Mucosa of descending colon (tissue), 3 donors: Measurements from ENCODE around the gene ZFP14. TPM values are rescaled to one million over a fixed set of nuclear protein-coding genes. Genes with fewer than 3 reads are reported as not detected.

Source experiments
- ATAC-seq: fragments of 200-7000 bp; cut with Tn5 transposase; one replicate; pipeline ENCODE4 v1.9.1; 2020; ENCODE audit warnings: mild to moderate bottlenecking, moderate library complexity
- DNase-seq, 3 donors: peaks; one replicate each; pipeline ENCODE4 v3.0.0-alpha.2; 2020
- H3K36me3 ChIP-seq: fragments of 200-600 bp; one replicate; pipeline ENCODE4 v1.8.0; 2021; ENCODE audit warnings: low read depth, mild to moderate bottlenecking
- H3K4me1 ChIP-seq: fragments of 200-600 bp; one replicate; pipeline ENCODE4 v1.8.0; 2021; ENCODE audit warnings: low read depth, mild to moderate bottlenecking
- H3K4me3 ChIP-seq: fragments of 200-600 bp; one replicate; pipeline ENCODE4 v1.8.0; 2021; ENCODE audit warnings: mild to moderate bottlenecking
- H3K9me3 ChIP-seq: fragments of 200-600 bp; one replicate; pipeline ENCODE4 v1.8.0; 2021; ENCODE audit warnings: mild to moderate bottlenecking
- intact Hi-C, 2 donors: fragments of 100-400 bp; cut with DNase I in 1 of 2; cut with micrococcal nuclease in 1 of 2; formaldehyde crosslinking; loops; one replicate each; pipeline versions ENCODE4 v1.11.0 to v1.11.1; 2022; cut with DNase I, micrococcal nuclease
- total RNA-seq, 3 donors: library from RNA; stranded (reverse); fragmentation: NEBNext Ultra II Directional in 2 of 3; extraction: Animal tissue kit (Norgen Biotek cat#: 25700) in 2 of 3; gene quantifications; one replicate each; pipeline versions ENCODE4 v1.2.1 to v1.2.4, GENCODE V29; 2021 to 2023
- TF ChIP-seq, protein P1 (sequence below): fragments of 200-600 bp; IDR thresholded peaks from one replicate; pipeline ENCODE4 v1.8.0; 2022; ENCODE audit warnings: antibody characterized with exemption, mild to moderate bottlenecking
- donor health status: DM: no; HTN: no; CAD: no; lungs with moderate emphysema.
- donor health status: DM: no; HTN: no; CAD: no.
- donor health status: DM: no; HTN: yes; CAD: no.

Gene ZFP14
- total RNA-seq, 3 donors from 2014 or later = 3.4 to 7.5 (median 5.0) TPM

DNA sequence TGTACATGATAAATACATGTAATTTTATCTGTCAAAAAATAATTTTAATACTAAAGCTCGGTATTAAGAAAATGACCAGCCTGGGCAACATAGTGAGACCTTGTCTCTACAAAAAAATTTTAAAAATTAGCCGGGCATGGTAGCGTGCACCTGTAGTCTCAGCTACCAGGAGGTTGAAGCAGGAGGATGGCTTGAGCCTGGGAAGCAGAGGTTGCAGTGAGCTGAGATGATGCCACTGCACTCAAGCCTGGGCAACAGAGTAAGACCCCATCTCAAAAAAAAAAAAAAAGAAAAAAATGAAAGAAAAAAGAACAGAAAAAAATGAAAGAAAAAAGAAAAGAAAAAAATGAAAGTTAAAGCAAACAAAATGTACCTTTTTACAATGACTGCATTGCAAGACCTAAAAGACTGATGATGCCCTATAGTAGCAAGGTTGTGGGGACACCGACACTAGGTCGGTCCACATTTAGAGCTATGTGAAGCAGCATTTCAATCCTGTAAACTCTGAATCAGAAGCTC is 5.3 kb downstream of the ZFP14 start:
- intact Hi-C loops = no loop called here
- ATAC-seq = no peak
- TF ChIP-seq, protein P1, sequence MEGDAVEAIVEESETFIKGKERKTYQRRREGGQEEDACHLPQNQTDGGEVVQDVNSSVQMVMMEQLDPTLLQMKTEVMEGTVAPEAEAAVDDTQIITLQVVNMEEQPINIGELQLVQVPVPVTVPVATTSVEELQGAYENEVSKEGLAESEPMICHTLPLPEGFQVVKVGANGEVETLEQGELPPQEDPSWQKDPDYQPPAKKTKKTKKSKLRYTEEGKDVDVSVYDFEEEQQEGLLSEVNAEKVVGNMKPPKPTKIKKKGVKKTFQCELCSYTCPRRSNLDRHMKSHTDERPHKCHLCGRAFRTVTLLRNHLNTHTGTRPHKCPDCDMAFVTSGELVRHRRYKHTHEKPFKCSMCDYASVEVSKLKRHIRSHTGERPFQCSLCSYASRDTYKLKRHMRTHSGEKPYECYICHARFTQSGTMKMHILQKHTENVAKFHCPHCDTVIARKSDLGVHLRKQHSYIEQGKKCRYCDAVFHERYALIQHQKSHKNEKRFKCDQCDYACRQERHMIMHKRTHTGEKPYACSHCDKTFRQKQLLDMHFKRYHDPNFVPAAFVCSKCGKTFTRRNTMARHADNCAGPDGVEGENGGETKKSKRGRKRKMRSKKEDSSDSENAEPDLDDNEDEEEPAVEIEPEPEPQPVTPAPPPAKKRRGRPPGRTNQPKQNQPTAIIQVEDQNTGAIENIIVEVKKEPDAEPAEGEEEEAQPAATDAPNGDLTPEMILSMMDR = no peak
- peaks cover 22% of the 10 kb centered on the region for H3K9me3 ChIP-seq
- no peak for DNase-seq
- H3K4me1 ChIP-seq = peaks cover 8% of the 10 kb centered on the region
- H3K36me3 ChIP-seq = no peaks in the 10 kb centered on the region
- no peak overlapping the region for H3K4me3 ChIP-seq

DNA sequence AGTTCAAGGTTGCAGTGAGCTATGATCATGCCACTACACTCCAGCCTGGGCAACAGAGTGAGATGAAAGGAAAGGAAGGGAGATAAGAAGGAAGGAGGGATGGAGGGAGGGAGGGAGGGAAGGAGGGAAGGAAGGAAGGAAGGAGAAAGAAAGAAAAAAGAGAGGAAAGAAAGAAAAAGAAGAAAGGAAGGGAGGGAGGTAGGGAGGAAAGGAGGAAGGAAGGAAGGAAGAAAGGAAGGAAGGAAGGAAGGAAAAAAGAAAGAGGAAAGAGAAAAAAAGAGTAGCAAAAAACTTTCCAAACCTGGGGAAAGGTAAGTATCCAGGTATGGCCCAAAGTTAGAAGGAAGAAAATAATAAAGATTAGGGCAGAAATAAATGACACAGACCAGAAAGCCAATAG is 7.1 kb downstream of the ZFP14 start:
- H3K9me3 ChIP-seq = peaks cover 22% of the 10 kb centered on the region
- no peaks in the 10 kb centered on the region for H3K4me1 ChIP-seq
- intact Hi-C loops = no loop called here
- TF ChIP-seq, protein P1 = no peak
- H3K36me3 ChIP-seq = no peaks in the 10 kb centered on the region
- no peak for DNase-seq
- H3K4me3 ChIP-seq = no peak overlapping the region
- ATAC-seq = no peak

DNA sequence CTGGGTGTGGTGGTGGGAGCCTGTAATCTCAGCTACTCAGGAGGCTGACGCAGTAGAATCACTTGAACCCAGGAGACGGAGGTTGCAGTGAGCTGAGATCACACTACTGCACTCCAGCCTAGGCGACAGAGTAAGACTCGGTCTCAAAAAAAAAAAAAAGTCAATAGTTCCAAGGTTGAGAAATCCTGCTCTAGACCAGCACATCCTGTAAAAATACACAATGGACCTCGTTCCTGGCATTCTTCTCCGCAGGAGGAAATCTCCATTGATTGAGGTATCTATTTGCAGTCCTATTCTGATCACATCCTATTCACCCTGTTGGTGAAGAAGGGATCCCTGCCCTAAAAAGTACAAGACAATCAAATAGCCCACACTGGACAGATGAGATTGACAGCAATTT is 15.2 kb downstream of the ZFP14 start:
- TF ChIP-seq, protein P1 = no peak
- ATAC-seq = no peak

DNA sequence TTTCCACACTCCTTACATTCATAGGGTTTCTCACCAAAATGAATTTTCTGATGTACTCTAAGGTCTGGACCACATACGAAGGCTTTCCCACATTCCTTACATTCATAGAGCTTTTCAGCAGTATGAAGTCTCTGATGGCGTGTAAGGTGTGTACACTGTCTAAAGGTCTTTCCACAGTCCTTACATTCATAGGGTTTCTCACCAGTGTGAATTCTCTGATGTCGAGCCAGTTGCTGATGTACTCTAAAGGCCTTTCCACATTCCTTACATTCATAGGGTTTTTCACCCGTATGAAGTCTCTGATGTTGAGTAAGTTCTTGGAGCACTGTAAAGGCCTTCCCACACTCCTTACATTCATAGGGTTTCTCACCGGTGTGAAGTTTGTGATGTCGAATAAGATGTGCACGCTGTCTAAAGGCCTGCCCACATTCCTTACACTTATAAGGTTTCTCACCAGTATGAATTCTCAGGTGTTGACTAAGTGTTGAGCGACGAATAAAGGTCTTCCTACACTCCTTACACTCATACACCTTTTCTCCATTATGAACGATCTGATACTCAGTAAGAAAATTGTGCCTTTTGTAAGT is 38.1 kb downstream of the ZFP14 start:
- Histone ChIP-seq H3K4me1 (no peaks in the 10 kb centered on the region), H3K36me3 (no peaks in the 10 kb centered on the region), H3K4me3 (no peak overlapping the region), H3K9me3 (peaks cover 91% of the 10 kb centered on the region)
- no peak for ATAC-seq
- intact Hi-C loops = no loop called here
- no peak for DNase-seq
- TF ChIP-seq, protein P1 = no peak

More for the DNA sequence above, 15.2 kb downstream of the ZFP14 start:
- Histone ChIP-seq H3K4me1 (no peaks in the 10 kb centered on the region), H3K9me3 (peaks cover 16% of the 10 kb centered on the region), H3K36me3 (peaks cover 3% of the 10 kb centered on the region), H3K4me3 (no peak overlapping the region)
- intact Hi-C loops = no loop called here
- DNase-seq = no peak

DNA sequence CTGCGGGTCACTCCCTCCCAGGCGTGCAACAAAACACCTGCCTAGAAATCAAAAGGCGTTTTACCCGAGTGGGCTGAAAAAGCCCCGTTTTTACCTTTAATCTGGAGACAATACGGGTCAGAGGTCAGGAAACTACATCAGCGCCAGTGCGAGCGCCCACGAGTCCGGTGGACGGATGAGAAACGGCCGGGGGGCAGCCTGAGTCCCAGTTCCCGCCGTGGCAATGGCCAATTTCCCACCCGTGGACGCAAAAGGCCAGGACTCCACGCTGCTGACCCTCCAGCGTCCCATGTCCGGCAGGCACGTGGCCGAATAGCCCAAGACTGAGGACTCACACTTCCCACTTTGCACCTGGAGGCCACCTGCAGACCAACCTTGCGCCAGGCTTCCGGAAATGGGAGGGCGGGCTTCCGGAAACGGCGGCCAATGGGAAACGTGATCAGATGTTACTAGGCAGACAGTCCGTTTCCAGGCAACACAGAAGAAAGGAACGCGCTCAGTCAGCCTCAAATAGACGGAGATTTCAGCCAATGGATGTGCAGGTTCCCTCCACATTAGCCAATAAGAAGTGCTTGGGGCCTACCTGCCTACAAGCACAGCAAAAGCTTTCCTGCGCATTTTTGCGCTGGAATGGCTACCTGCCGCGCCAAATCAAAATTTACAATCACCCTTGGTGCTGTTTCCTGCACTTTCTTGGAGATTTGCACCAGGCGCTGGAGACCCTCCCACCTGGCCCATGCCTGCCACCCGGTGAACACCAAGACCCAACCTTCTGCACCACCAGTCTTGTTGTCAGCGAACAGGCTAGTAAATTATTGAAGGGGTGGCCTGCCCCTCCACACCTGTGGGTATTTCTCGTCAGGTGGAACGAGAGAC is 47.4 kb downstream of the ZFP14 start:
- TF ChIP-seq, protein P1 = no peak
- ATAC-seq (peak; percentile 72), DNase-seq (peak; percentile 69 to 79 (median 74))
- intact Hi-C loops = no loop called here
- H3K36me3 ChIP-seq = no peaks in the 10 kb centered on the region
- peaks cover 84% of the 10 kb centered on the region for H3K9me3 ChIP-seq
- peak overlapping the region; percentile 14 for H3K4me3 ChIP-seq
- H3K4me1 ChIP-seq = peaks cover 3% of the 10 kb centered on the region
